A673 (cell line): ENCODE measurements around the gene RPL28. TPM values are rescaled to one million over a fixed set of nuclear protein-coding genes. Genes with fewer than 3 reads are reported as not detected.

ENCODE experiments used
- BruUV-seq: library from RNA; stranded (reverse); fragments of 400-500 nt; replicated peaks from 2 replicates; lab custom pipeline; 2021; lab: Mats Ljungman, UMichigan
- CTCF ChIA-PET: fragments of 300-600 bp; sonication (Branson Sonifier 250); formaldehyde crosslinking; loops from one replicate; lab custom pipeline; 2022; ENCODE audit warnings: antibody characterized with exemption; lab: Charles Lee
- POLR2A ChIA-PET: fragments of 300-600 bp; sonication (Branson Sonifier 250); formaldehyde crosslinking; loops from one replicate; lab custom pipeline; 2022; ENCODE audit warnings: antibody characterized with exemption; ENCODE audit not compliant: low non-redundant PET; lab: Charles Lee
- DNase-seq: peaks from one replicate; pipeline ENCODE4 v3.0.0-alpha.2; 2015; ENCODE audit warnings: low spot score
- H3K27ac ChIP-seq: fragments of 200-600 bp; sonication (generic); 2 replicates; pipeline ENCODE4 v1.5.1; 2016; ENCODE audit warnings: mixed run types, low read depth, mild to moderate bottlenecking, mixed read lengths, antibody characterized with exemption, low read length; ENCODE audit not compliant: poor library complexity, severe bottlenecking
- H3K27me3 ChIP-seq: fragments of 200-600 bp; sonication (generic); replicated peaks from 2 replicates; pipeline ENCODE4 v1.6.1; 2017; ENCODE audit warnings: mixed run types, low read depth, mild to moderate bottlenecking, mixed read lengths, antibody characterized with exemption, low read length; ENCODE audit not compliant: insufficient read depth, poor library complexity
- H3K36me3 ChIP-seq: fragments of 200-600 bp; sonication (generic); 2 replicates; pipeline ENCODE4 v1.6.1; 2016; ENCODE audit warnings: mixed run types, mild to moderate bottlenecking, mixed read lengths, antibody characterized with exemption, low read length; ENCODE audit not compliant: insufficient read depth, poor library complexity, severe bottlenecking
- H3K4me1 ChIP-seq: fragments of 200-600 bp; sonication (generic); 2 replicates; pipeline ENCODE4 v1.6.1; 2017; ENCODE audit warnings: mixed run types, mild to moderate bottlenecking, mixed read lengths, antibody characterized with exemption, low read length; ENCODE audit not compliant: insufficient read depth, poor library complexity, severe bottlenecking
- H3K4me3 ChIP-seq: fragments of 200-600 bp; sonication (generic); 2 replicates; pipeline ENCODE4 v1.5.1; 2016; ENCODE audit warnings: low read depth, mixed run types, mild to moderate bottlenecking, mixed read lengths, low read length; ENCODE audit not compliant: poor library complexity, severe bottlenecking
- H3K9me3 ChIP-seq: fragments of 200-600 bp; sonication (generic); 2 replicates; pipeline ENCODE4 v1.6.1; 2016; ENCODE audit warnings: mixed run types, low read depth, mild to moderate bottlenecking, mixed read lengths, antibody characterized with exemption, low read length; ENCODE audit not compliant: poor library complexity, severe bottlenecking
- EZH2 ChIP-seq: fragments of 200-600 bp; sonication (generic); IDR thresholded peaks from 2 replicates; pipeline ENCODE4 v1.6.1; 2017; ENCODE audit warnings: borderline replicate concordance, low read depth, mild to moderate bottlenecking, mixed read lengths, antibody characterized with exemption, low read length; ENCODE audit not compliant: poor library complexity, severe bottlenecking
- intact Hi-C: fragments of 100-400 bp; cut with micrococcal nuclease; formaldehyde crosslinking; loops from one replicate; pipeline ENCODE4 v1.10.0; 2022; ENCODE audit not compliant: unreplicated experiment
- total RNA-seq: library from RNA; stranded (reverse); gene quantifications from 2 replicates; pipeline ENCODE4 v1.2.3, GENCODE V29; 2021
- TF ChIP-seq, protein P1 (sequence below): fragments of 300-800, 200-600 bp; sonication (generic); conservative IDR thresholded peaks from 2 replicates; pipeline ENCODE4 v1.5.1; 2017; ENCODE audit warnings: low read depth, mild to moderate bottlenecking, antibody characterized with exemption, low read length, moderate library complexity, mixed read lengths

The RPL28 gene
- total RNA-seq, 1 experiment from 2014 or later, result 1,380 TPM

GRCh38 chr19:55449469-55449868 is 63.7 kb downstream of the RPL28 start:
- Histone ChIP-seq H3K4me3 (no peak overlapping the region), H3K36me3 (no peaks in the 10 kb centered on the region), H3K4me1 (peaks cover 12% of the 10 kb centered on the region), H3K27me3 (peaks cover 37% of the 10 kb centered on the region), H3K27ac (no peak overlapping the region), H3K9me3 (no peaks in the 10 kb centered on the region)
- POLR2A ChIA-PET, result interaction anchor here (0.7 kb wide), 1 partner anchor 12 kb away, joined by 4 read pairs; no protein-coding TSS in a partner anchor
- intact Hi-C loops, result no loop called here
- TF ChIP-seq, protein P1, sequence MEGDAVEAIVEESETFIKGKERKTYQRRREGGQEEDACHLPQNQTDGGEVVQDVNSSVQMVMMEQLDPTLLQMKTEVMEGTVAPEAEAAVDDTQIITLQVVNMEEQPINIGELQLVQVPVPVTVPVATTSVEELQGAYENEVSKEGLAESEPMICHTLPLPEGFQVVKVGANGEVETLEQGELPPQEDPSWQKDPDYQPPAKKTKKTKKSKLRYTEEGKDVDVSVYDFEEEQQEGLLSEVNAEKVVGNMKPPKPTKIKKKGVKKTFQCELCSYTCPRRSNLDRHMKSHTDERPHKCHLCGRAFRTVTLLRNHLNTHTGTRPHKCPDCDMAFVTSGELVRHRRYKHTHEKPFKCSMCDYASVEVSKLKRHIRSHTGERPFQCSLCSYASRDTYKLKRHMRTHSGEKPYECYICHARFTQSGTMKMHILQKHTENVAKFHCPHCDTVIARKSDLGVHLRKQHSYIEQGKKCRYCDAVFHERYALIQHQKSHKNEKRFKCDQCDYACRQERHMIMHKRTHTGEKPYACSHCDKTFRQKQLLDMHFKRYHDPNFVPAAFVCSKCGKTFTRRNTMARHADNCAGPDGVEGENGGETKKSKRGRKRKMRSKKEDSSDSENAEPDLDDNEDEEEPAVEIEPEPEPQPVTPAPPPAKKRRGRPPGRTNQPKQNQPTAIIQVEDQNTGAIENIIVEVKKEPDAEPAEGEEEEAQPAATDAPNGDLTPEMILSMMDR, result no peak
- TF ChIP-seq EZH2, result no peak
- no TSS peak for BruUV-seq
- no peak for DNase-seq
- CTCF ChIA-PET, result interaction anchor here (0.7 kb wide), 1 partner anchor 289 kb away, joined by 4 read pairs; no protein-coding TSS in a partner anchor

DNA sequence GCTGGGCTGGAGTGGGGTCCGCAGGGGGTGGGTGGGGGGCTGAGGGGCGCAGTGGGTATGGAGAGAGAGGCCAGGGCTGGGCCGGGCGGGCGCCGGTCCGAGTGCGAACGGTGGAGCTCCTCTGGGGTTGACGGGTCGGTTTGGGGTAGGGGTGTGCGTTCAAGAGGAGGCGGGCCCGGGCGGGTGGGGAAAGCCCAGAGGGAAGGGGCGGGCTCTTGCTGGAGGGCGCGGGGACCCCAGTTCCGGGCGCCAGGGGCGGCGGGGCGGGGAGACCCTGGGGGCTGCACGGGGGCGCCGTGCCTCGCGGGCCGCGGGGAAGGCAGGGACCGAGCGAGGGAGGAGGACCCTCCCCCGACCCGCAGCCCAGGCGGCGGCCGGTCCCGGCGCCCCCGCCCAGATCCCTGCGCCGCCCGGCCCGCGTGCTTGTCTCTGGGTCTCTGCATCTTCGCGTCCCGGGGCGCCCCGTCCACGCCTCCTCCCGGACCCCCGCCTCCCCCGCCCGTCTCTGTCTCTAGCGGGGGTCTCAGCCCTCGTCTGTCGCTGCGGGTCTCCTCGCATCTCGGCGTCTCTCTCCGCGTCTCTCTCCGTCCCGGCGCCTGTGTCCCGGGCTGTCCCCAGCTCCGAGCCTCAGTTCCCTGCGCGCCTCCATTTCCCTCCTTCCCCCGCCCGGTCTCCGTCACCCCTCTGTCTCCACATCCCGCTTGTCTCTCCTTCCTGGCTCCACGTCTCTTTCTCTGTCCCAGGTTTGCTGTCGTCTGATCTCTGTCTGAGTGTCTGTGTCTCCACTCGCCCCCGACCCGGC is 65.6 kb downstream of the RPL28 start:
- TF ChIP-seq, protein P1, result no peak
- TF ChIP-seq EZH2, result peak; percentile 73
- H3K27ac ChIP-seq, result no peak overlapping the region
- no peaks in the 10 kb centered on the region for H3K9me3 ChIP-seq
- ChIA-PET CTCF (interaction anchor here (0.9 kb wide), 1 partner anchor 366 kb away, joined by 6 read pairs; no protein-coding TSS in a partner anchor), POLR2A (interaction anchor here (0.6 kb wide), 1 partner anchor 16 kb away, joined by 7 read pairs; no protein-coding TSS in a partner anchor)
- peaks cover 27% of the 10 kb centered on the region for H3K27me3 ChIP-seq
- no peak for DNase-seq
- peak overlapping the region; percentile 46 for H3K4me3 ChIP-seq
- H3K4me1 ChIP-seq, result peaks cover 12% of the 10 kb centered on the region
- no peaks in the 10 kb centered on the region for H3K36me3 ChIP-seq
- intact Hi-C loops, result no loop called here
- BruUV-seq, result no TSS peak

DNA sequence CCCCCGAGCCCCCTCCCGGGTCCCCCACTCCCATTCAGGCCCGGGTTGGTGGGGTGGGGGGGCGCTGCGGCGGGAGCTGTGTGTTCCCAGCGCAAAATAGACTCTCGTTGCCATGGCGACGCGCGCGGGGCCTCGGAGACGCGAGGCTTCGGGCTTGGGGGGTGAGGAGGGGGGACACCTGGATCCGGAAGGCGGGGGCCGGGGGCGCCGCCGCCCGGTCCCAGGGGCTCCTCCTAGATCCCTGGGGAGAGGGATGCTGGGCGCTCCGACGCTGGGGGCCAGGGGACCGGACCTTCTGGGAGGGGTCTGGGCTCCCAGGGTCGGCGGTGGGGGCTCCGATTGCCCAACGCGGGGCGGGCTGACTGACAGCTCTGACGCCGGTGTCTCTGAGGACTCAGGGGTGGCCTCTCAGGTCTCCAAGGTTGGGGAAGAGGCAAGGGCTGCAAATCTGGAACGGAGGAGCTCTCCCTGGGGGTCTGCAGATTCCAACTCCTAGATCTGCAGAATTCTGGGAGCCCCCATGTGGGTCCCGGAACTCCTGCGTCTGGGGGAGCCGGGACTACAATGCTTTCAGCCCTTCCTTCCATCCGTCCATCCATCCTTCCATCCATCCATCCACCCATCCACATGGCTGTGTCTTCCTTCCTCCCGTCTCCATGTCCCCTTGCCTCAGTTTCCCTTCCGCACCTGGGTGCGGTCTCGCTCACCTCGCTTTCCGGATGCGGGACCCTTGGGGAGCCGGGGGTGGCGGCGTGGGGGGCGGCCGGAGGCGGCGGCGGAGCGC is 66.4 kb downstream of the RPL28 start:
- Histone ChIP-seq H3K27me3 (peaks cover 24% of the 10 kb centered on the region), H3K9me3 (no peaks in the 10 kb centered on the region), H3K27ac (no peak overlapping the region), H3K36me3 (no peaks in the 10 kb centered on the region), H3K4me1 (peaks cover 12% of the 10 kb centered on the region), H3K4me3 (peak overlapping the region; percentile 46)
- POLR2A ChIA-PET, result no interaction called here
- no peak for DNase-seq
- intact Hi-C loops, result no loop called here
- TF ChIP-seq, protein P1, result no peak
- no peak for TF ChIP-seq EZH2
- CTCF ChIA-PET, result interaction anchor here (0.6 to 0.7 kb wide), 2 partner anchors 29 to 83 kb away, joined by 3 to 4 read pairs; no protein-coding TSS in a partner anchor
- no TSS peak for BruUV-seq

Other genes with a start within 250 kb of the RPL28 start
- gene TNNT1, start 236.7 kb upstream of the RPL28 start, total RNA-seq, result 37.6 and 54.3 TPM in 2 replicates
- gene TNNI3, start 228.2 kb upstream of the RPL28 start, total RNA-seq, result 12.8 and 16.5 TPM in 2 replicates
- 4.2 and 9.1 TPM in 2 replicates for gene DNAAF3, start 219.3 kb upstream of the RPL28 start, total RNA-seq
- 0.28 TPM in 1 of 2 replicates, not detected in the other for gene SYT5, start 205.6 kb upstream of the RPL28 start, total RNA-seq
- gene PTPRH, start 176.4 kb upstream of the RPL28 start, total RNA-seq, result 0.17 and 0.55 TPM in 2 replicates
- gene TMEM86B, start 157.2 kb upstream of the RPL28 start, total RNA-seq, result 4.8 and 6.1 TPM in 2 replicates
- gene PPP6R1, start 126.9 kb upstream of the RPL28 start, total RNA-seq, result 103 and 108 TPM in 2 replicates
- gene HSPBP1, start 105.8 kb upstream of the RPL28 start, total RNA-seq, result 80.3 and 83.4 TPM in 2 replicates
- 30.5 and 36.8 TPM in 2 replicates for gene BRSK1, start 101.9 kb upstream of the RPL28 start, total RNA-seq
- gene TMEM150B, start 60.6 kb upstream of the RPL28 start, total RNA-seq, result not detected in 2 replicates
- gene KMT5C, start 46.1 kb upstream of the RPL28 start, total RNA-seq, result 19.7 and 24.1 TPM in 2 replicates
- 0.48 TPM in 1 of 2 replicates, not detected in the other for gene COX6B2, start 31.2 kb upstream of the RPL28 start, total RNA-seq
- gene GARIN5B, start 22.7 kb upstream of the RPL28 start, total RNA-seq, result not detected in 2 replicates
- 0.42 and 0.47 TPM in 2 replicates for gene IL11, start 15.5 kb upstream of the RPL28 start, total RNA-seq
- gene TMEM190, start 9.1 kb upstream of the RPL28 start, total RNA-seq, result not detected in 2 replicates
- 0.42 and 0.69 TPM in 2 replicates for gene TMEM238, start 1.6 kb upstream of the RPL28 start, total RNA-seq
- gene UBE2S, start 21.9 kb downstream of the RPL28 start, total RNA-seq, result 509 and 587 TPM in 2 replicates
- 0.21 and 0.26 TPM in 2 replicates for gene SHISA7, start 57.4 kb downstream of the RPL28 start, total RNA-seq
- gene ISOC2, start 75.7 kb downstream of the RPL28 start, total RNA-seq, result 33.2 and 40.6 TPM in 2 replicates
- gene C19orf85, start 78.8 kb downstream of the RPL28 start, total RNA-seq, result not detected in 2 replicates
- gene ZNF628, start 90.7 kb downstream of the RPL28 start, total RNA-seq, result 11.9 and 16.7 TPM in 2 replicates
- gene NAT14, start 99.3 kb downstream of the RPL28 start, total RNA-seq, result 55.1 and 66.0 TPM in 2 replicates
- gene SSC5D, start 102.5 kb downstream of the RPL28 start, total RNA-seq, result 1.4 and 2.2 TPM in 2 replicates
- gene SBK2, start 151.2 kb downstream of the RPL28 start, total RNA-seq, result not detected in 2 replicates
- gene SBK3, start 159.6 kb downstream of the RPL28 start, total RNA-seq, result not detected in 2 replicates
- gene ZNF579, start 194.9 kb downstream of the RPL28 start, total RNA-seq, result 27.4 and 27.5 TPM in 2 replicates
- gene FIZ1, start 213.6 kb downstream of the RPL28 start, total RNA-seq, result 27.8 and 29.3 TPM in 2 replicates
- 6.3 and 7.5 TPM in 2 replicates for gene ZNF524, start 214.4 kb downstream of the RPL28 start, total RNA-seq
- gene ZNF865, start 219.7 kb downstream of the RPL28 start, total RNA-seq, result 16.1 and 17.1 TPM in 2 replicates
- gene ZNF784, start 238.6 kb downstream of the RPL28 start, total RNA-seq, result 6.8 and 7.1 TPM in 2 replicates